ENCODE results near the gene PAX7. TPM values are rescaled to one million over a fixed set of nuclear protein-coding genes. Genes with fewer than 3 reads are reported as not detected.

The PAX7 gene
- total RNA-seq, 2 experiments from 2014 or later = not detected

- DNase-seq (no peak), ATAC-seq (ENCODE audit: poor library complexity) (no peak)
- Mint-ChIP-seq H3K4me3 (peak overlapping the region; percentile 22), H3K9me3 (no peaks in the 10 kb centered on the region), H3K4me1 (ENCODE audit: low read depth) (peaks cover 81% of the 10 kb centered on the region), H3K36me3 (ENCODE audit: low read depth) (no peaks in the 10 kb centered on the region), H3K27me3 (peaks cover 96% of the 10 kb centered on the region), H3K27ac (no peak overlapping the region)
- no peak for TF ChIP-seq CTCF (IDR thresholded peaks at IDR 0.05)
- ChIA-PET POLR2A (no interaction called here), CTCF (no interaction called here)
- Histone ChIP-seq H3K9me3 (ENCODE audit: control insufficient read depth in 1 of 2, insufficient read depth in 1 of 2, low read length in 2 of 2) (peaks cover 0 to 34% of the 10 kb centered on the region in 2 experiments), H3K27me3 (ENCODE audit: control insufficient read depth in 1 of 2, insufficient read depth in 2 of 2, low read length in 2 of 2) (peaks cover 92 to 96% of the 10 kb centered on the region in 2 experiments), H3K27ac (ENCODE audit: low read depth in 1 of 2, low read length in 2 of 2) (no peak overlapping the region), H3K4me1 (ENCODE audit: insufficient read depth, low read length) (peaks cover 45% of the 10 kb centered on the region), H3K4me3 (ENCODE audit: low read length) (no peak overlapping the region), H3K36me3 (ENCODE audit: insufficient read depth, low read length) (no peaks in the 10 kb centered on the region)
- intact Hi-C loops (cut with DNase I, micrococcal nuclease) = no loop called here
Observed at GRCh38 chr1:18640228-18641004, 9.8 kb downstream of the PAX7 start.

- Mint-ChIP-seq H3K4me1 (ENCODE audit: low read depth) (peaks cover 81% of the 10 kb centered on the region), H3K27ac (no peak overlapping the region), H3K36me3 (ENCODE audit: low read depth) (no peaks in the 10 kb centered on the region), H3K4me3 (no peak overlapping the region), H3K9me3 (no peaks in the 10 kb centered on the region), H3K27me3 (peaks cover 96% of the 10 kb centered on the region)
- Histone ChIP-seq H3K36me3 (ENCODE audit: insufficient read depth, low read length) (no peaks in the 10 kb centered on the region), H3K27ac (ENCODE audit: low read depth in 1 of 2, low read length in 2 of 2) (no peak overlapping the region), H3K9me3 (ENCODE audit: control insufficient read depth in 1 of 2, insufficient read depth in 1 of 2, low read length in 2 of 2) (peaks cover 0 to 31% of the 10 kb centered on the region in 2 experiments), H3K27me3 (ENCODE audit: control insufficient read depth in 1 of 2, insufficient read depth in 2 of 2, low read length in 2 of 2) (peaks cover 93 to 96% of the 10 kb centered on the region in 2 experiments), H3K4me3 (ENCODE audit: low read length) (no peak overlapping the region), H3K4me1 (ENCODE audit: insufficient read depth, low read length) (peaks cover 48% of the 10 kb centered on the region)
- DNase-seq = no peak
- ChIA-PET POLR2A (interaction anchor here (1.0 kb wide), 1 partner anchor 16 kb away, joined by 3 read pairs; no protein-coding TSS in a partner anchor), CTCF (no interaction called here)
- intact Hi-C loops (cut with DNase I, micrococcal nuclease) = no loop called here
- ATAC-seq (ENCODE audit: poor library complexity) = no peak
- TF ChIP-seq CTCF (IDR thresholded peaks at IDR 0.05) = no peak
Observed at GRCh38 chr1:18641005-18641941, 10.6 kb downstream of the PAX7 start.

GRCh38 chr1:18642278-18643095 lies 11.8 kb downstream of the PAX7 start:
- Mint-ChIP-seq H3K27ac (no peak overlapping the region), H3K4me3 (no peak overlapping the region), H3K9me3 (no peaks in the 10 kb centered on the region), H3K4me1 (ENCODE audit: low read depth) (peaks cover 80% of the 10 kb centered on the region), H3K27me3 (peaks cover 92% of the 10 kb centered on the region), H3K36me3 (ENCODE audit: low read depth) (no peaks in the 10 kb centered on the region)
- no peak overlapping the region for H3K27ac ChIP-seq (ENCODE audit: low read depth in 1 of 2, low read length in 2 of 2)
- no peak for TF ChIP-seq CTCF (IDR thresholded peaks at IDR 0.05)
- no peak for ATAC-seq (ENCODE audit: poor library complexity)
- no peaks in the 10 kb centered on the region for H3K36me3 ChIP-seq (ENCODE audit: insufficient read depth, low read length)
- H3K27me3 ChIP-seq (ENCODE audit: control insufficient read depth in 1 of 2, insufficient read depth in 2 of 2, low read length in 2 of 2) = peaks cover 86 to 93% of the 10 kb centered on the region in 2 experiments
- H3K9me3 ChIP-seq (ENCODE audit: control insufficient read depth in 1 of 2, insufficient read depth in 1 of 2, low read length in 2 of 2) = peaks cover 0 to 23% of the 10 kb centered on the region in 2 experiments
- intact Hi-C loops (cut with DNase I, micrococcal nuclease) = no loop called here
- peaks cover 48% of the 10 kb centered on the region for H3K4me1 ChIP-seq (ENCODE audit: insufficient read depth, low read length)
- ChIA-PET CTCF (no interaction called here), POLR2A (interaction anchor here (1.0 kb wide), 1 partner anchor 14 kb away, joined by 3 read pairs; no protein-coding TSS in a partner anchor)
- no peak overlapping the region for H3K4me3 ChIP-seq (ENCODE audit: low read length)
- DNase-seq = no peak
